ENCODE measurements around the gene KRT31.

DNA sequence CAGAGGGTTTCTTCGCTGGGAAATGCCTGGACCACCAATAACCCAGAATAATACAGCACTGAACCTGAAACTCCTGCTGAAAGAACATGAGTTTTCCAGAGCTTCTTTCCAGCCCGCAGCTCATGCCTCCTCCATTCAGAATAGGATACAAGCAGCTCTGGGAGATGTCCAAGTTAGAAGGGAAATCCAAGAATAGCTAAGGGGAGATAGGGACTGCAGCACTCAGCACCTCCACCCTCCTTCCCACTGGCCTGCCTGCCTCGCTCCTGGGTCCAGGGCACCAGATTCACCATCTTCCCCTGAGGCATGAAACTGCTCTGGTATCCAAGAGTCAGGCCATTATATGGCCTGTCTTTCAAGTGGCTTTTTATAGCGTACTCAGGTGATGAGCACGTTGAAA lies 4.1 kb downstream of the KRT31 start:
- TF ChIP-seq CEBPB (IDR thresholded peaks at IDR 0.05; ENCODE audit: low read depth, low read length) (no peak), EGR1 (IDR thresholded peaks at IDR 0.05; ENCODE audit: borderline replicate concordance, low read depth, low read length) (no peak), POLR2A (IDR thresholded peaks at IDR 0.05; ENCODE audit: control extremely low read depth in 1 of 2, low read depth in 2 of 2, low read length in 2 of 2) (no peak), TAF1 (IDR thresholded peaks at IDR 0.05; ENCODE audit: low read depth, low read length) (no peak), POLR2AphosphoS5 (IDR thresholded peaks at IDR 0.05; ENCODE audit: low read depth, low read length) (no peak), CREB1 (IDR thresholded peaks at IDR 0.05) (no peak), SP4 (IDR thresholded peaks at IDR 0.05; ENCODE audit: low read length) (no peak), PHF8 (conservative IDR thresholded peaks at IDR 0.05; ENCODE audit: low read depth, low read length) (no peak), ZNF274 (IDR thresholded peaks at IDR 0.05; ENCODE audit: borderline replicate concordance, extremely low read depth, low read length) (no peak), EP300 (IDR thresholded peaks at IDR 0.05; ENCODE audit: borderline replicate concordance in 1 of 2, low read depth in 2 of 2, low read length in 2 of 2) (no peak)
- TF ChIP-seq, protein P1, sequence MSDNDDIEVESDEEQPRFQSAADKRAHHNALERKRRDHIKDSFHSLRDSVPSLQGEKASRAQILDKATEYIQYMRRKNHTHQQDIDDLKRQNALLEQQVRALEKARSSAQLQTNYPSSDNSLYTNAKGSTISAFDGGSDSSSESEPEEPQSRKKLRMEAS (IDR thresholded peaks at IDR 0.05), result no peak
- TF ChIP-seq, protein P2, sequence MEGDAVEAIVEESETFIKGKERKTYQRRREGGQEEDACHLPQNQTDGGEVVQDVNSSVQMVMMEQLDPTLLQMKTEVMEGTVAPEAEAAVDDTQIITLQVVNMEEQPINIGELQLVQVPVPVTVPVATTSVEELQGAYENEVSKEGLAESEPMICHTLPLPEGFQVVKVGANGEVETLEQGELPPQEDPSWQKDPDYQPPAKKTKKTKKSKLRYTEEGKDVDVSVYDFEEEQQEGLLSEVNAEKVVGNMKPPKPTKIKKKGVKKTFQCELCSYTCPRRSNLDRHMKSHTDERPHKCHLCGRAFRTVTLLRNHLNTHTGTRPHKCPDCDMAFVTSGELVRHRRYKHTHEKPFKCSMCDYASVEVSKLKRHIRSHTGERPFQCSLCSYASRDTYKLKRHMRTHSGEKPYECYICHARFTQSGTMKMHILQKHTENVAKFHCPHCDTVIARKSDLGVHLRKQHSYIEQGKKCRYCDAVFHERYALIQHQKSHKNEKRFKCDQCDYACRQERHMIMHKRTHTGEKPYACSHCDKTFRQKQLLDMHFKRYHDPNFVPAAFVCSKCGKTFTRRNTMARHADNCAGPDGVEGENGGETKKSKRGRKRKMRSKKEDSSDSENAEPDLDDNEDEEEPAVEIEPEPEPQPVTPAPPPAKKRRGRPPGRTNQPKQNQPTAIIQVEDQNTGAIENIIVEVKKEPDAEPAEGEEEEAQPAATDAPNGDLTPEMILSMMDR (IDR thresholded peaks at IDR 0.05; ENCODE audit: control extremely low read depth in 1 of 3, insufficient read depth in 1 of 3, low read depth in 1 of 3, low read length in 3 of 3), result no peak
